Keratinocyte (primary cell): ENCODE data around the gene TCEANC2. TPM values are rescaled to one million over a fixed set of nuclear protein-coding genes. Genes with fewer than 3 reads are reported as not detected.

ENCODE experiments used
- DNase-seq: peaks from one replicate; pipeline ENCODE4 v3.0.0-alpha.2; 2011; ENCODE audit warnings: low read depth, missing footprints, low spot score
- FAIRE-seq: peaks from 2 replicates; lab custom pipeline; 2011; peaks lifted over from hg19 to GRCh38; lab: Jason Lieb, UNC
- H2AFZ ChIP-seq: 2 replicates; pipeline ENCODE4 v1.6.0; 2012; ENCODE audit warnings: low read length, control low read depth, inconsistent platforms; ENCODE audit not compliant: control insufficient read depth
- H3K27ac ChIP-seq: 2 replicates; pipeline ENCODE4 v1.5.1; 2011; ENCODE audit warnings: low read length; ENCODE audit not compliant: control insufficient read depth, insufficient read depth
- H3K27me3 ChIP-seq: 3 replicates; pipeline ENCODE4 v1.6.0; 2011; ENCODE audit warnings: low read length; ENCODE audit not compliant: control insufficient read depth, insufficient read depth; ENCODE audit errors: extremely low read depth
- H3K36me3 ChIP-seq, 2 experiments: 2 replicates in 1 of 2; 3 replicates in 1 of 2; pipeline ENCODE4 v1.5.1; 2011; ENCODE audit warnings: low read length in 2 of 2, mild to moderate bottlenecking in 1 of 2; ENCODE audit not compliant: control insufficient read depth in 2 of 2, insufficient read depth in 2 of 2; ENCODE audit errors: extremely low read depth in 1 of 2
- H3K4me1 ChIP-seq: 3 replicates; pipeline ENCODE4 v1.5.1; 2011; ENCODE audit warnings: low read length; ENCODE audit not compliant: control insufficient read depth, insufficient read depth; ENCODE audit errors: extremely low read depth
- H3K4me2 ChIP-seq: 3 replicates; pipeline ENCODE4 v1.6.0; 2011; ENCODE audit warnings: low read depth, low read length; ENCODE audit not compliant: control insufficient read depth, insufficient read depth; ENCODE audit errors: extremely low read depth
- H3K4me3 ChIP-seq, 3 experiments: fragments of 200-600 bp in 1 of 3; sonication (generic) in 1 of 3; 2 replicates in 2 of 3; 3 replicates in 1 of 3; pipeline ENCODE4 v1.5.1; 2011 to 2016; ENCODE audit warnings: low read length in 3 of 3, mild to moderate bottlenecking in 3 of 3, control low read depth in 2 of 3, inconsistent platforms in 1 of 3, low read depth in 1 of 3, mixed read lengths in 1 of 3, mixed run types in 1 of 3, moderate library complexity in 1 of 3; ENCODE audit not compliant: control insufficient read depth in 2 of 3, insufficient read depth in 2 of 3; ENCODE audit errors: extremely low read depth in 1 of 3
- H3K79me2 ChIP-seq: 2 replicates; pipeline ENCODE4 v1.6.0; 2012; ENCODE audit warnings: low read length; ENCODE audit not compliant: control insufficient read depth, insufficient read depth
- H3K9ac ChIP-seq: 3 replicates; pipeline ENCODE4 v1.6.0; 2011; ENCODE audit warnings: low read length; ENCODE audit not compliant: control insufficient read depth, insufficient read depth; ENCODE audit errors: extremely low read depth
- H3K9me1 ChIP-seq: 3 replicates; pipeline ENCODE4 v1.6.0; 2011; ENCODE audit warnings: low read length; ENCODE audit not compliant: control insufficient read depth, insufficient read depth; ENCODE audit errors: extremely low read depth
- H3K9me3 ChIP-seq: 2 replicates; pipeline ENCODE4 v1.5.1; 2012; ENCODE audit warnings: low read depth, low read length; ENCODE audit not compliant: control insufficient read depth
- H4K20me1 ChIP-seq: 3 replicates; pipeline ENCODE4 v1.6.0; 2011; ENCODE audit warnings: low read length; ENCODE audit not compliant: control insufficient read depth, insufficient read depth; ENCODE audit errors: extremely low read depth
- CTCF ChIP-seq, 3 experiments: IDR thresholded peaks in 1 of 3; conservative IDR thresholded peaks in 1 of 3; optimal IDR thresholded peaks in 1 of 3; 2 replicates in 2 of 3; 3 replicates in 1 of 3; pipeline versions ENCODE3 to v1.5.1; 2011; ENCODE audit warnings: low read length in 3 of 3, mild to moderate bottlenecking in 3 of 3, moderate library complexity in 2 of 3, control low read depth in 1 of 3, inconsistent platforms in 1 of 3; ENCODE audit not compliant: insufficient read depth in 2 of 3; ENCODE audit errors: extremely low read depth in 1 of 3
- EZH2 ChIP-seq: IDR thresholded peaks from one replicate; pipeline ENCODE4 v1.6.1; 2012; ENCODE audit warnings: inconsistent platforms, mild to moderate bottlenecking, low read length, moderate library complexity
- dilution Hi-C: fragments of 300-500 bp; cut with MboI; formaldehyde crosslinking; loops from one replicate; pipeline ENCODE4 v1.7.0; 2020; ENCODE audit warnings: low sequenced_read_pairs; ENCODE audit not compliant: extremely low pct_ligation_motif_present
- polyA plus RNA-seq, 5 experiments: library from polyadenylated mRNA; depleted of rRNA in 3 of 5; stranded (reverse) in 3 of 5; stranded (forward) in 1 of 5; unstranded in 1 of 5; fragments of >200 nt; gene quantifications; 1 replicate in 1 of 5; 2 replicates in 3 of 5; 3 replicates in 1 of 5; pipeline versions ENCODE4 v1.2.1 to v1.2.3, GENCODE V29; 2011 to 2012; ENCODE audit warnings: missing spikeins in 2 of 5, low read depth in 1 of 5, low replicate concordance in 1 of 5

Gene TCEANC2
- polyA plus RNA-seq, 1 donor (not counting 4 experiments of a cell fraction or from before 2014, with no cell fraction given): 4.3 TPM

- H3K36me3 ChIP-seq: no peaks in the 10 kb centered on the region
- H3K4me3 ChIP-seq: no peak overlapping the region
- no peak overlapping the region for H3K27ac ChIP-seq
- no peaks in the 10 kb centered on the region for H3K79me2 ChIP-seq
- dilution Hi-C loops: no loop called here
- H4K20me1 ChIP-seq: no peaks in the 10 kb centered on the region
- TF ChIP-seq EZH2 (no peak), CTCF (optimal IDR thresholded peaks at IDR 0.05 in 1 of 3, IDR thresholded peaks at IDR 0.05 in 1 of 3, conservative IDR thresholded peaks at IDR 0.05 in 1 of 3; ENCODE audit: extremely low read depth in 1 of 3, insufficient read depth in 2 of 3, low read length in 3 of 3) (no peak)
- H3K27me3 ChIP-seq: peaks cover 2% of the 10 kb centered on the region
- H3K4me2 ChIP-seq: no peak overlapping the region
- H3K9me1 ChIP-seq: no peaks in the 10 kb centered on the region
- H3K4me1 ChIP-seq: no peaks in the 10 kb centered on the region
- no peak overlapping the region for H2AFZ ChIP-seq
- DNase-seq (no peak), FAIRE-seq (no peak)
- no peaks in the 10 kb centered on the region for H3K9me3 ChIP-seq
- H3K9ac ChIP-seq: no peak overlapping the region
These were observed 86.3 kb downstream of the TCEANC2 start for GRCh38 chr1:54139711-54140110.

GRCh38 chr1:54142146-54142900 lies 88.9 kb downstream of the TCEANC2 start:
- dilution Hi-C loops: no loop called here
- Histone ChIP-seq H2AFZ (no peak overlapping the region), H3K9me3 (no peaks in the 10 kb centered on the region), H3K36me3 (no peaks in the 10 kb centered on the region), H3K27me3 (no peaks in the 10 kb centered on the region), H3K4me3 (no peak overlapping the region), H3K4me2 (no peak overlapping the region), H3K27ac (no peak overlapping the region), H3K4me1 (no peaks in the 10 kb centered on the region), H3K79me2 (no peaks in the 10 kb centered on the region), H4K20me1 (no peaks in the 10 kb centered on the region), H3K9ac (no peak overlapping the region), H3K9me1 (no peaks in the 10 kb centered on the region)
- no peak for FAIRE-seq
- DNase-seq: no peak
- no peak for TF ChIP-seq EZH2
- TF ChIP-seq CTCF (optimal IDR thresholded peaks at IDR 0.05 in 1 of 3, IDR thresholded peaks at IDR 0.05 in 1 of 3, conservative IDR thresholded peaks at IDR 0.05 in 1 of 3; ENCODE audit: extremely low read depth in 1 of 3, insufficient read depth in 2 of 3, low read length in 3 of 3): no peak
